NT2/D1 (cell line): ENCODE data around the gene DCBLD2.

Source experiments
- SUZ12 ChIP-seq: IDR thresholded peaks from 2 replicates; pipeline ENCODE4 v1.6.1; 2011; ENCODE audit not compliant: insufficient read length, insufficient read depth; ENCODE audit errors: extremely low read depth
- YY1 ChIP-seq: IDR thresholded peaks from 2 replicates; pipeline ENCODE4 v1.6.1; 2011; ENCODE audit not compliant: insufficient read length, insufficient read depth
- ZNF274 ChIP-seq: IDR thresholded peaks from 2 replicates; pipeline ENCODE4 v1.6.1; 2011; ENCODE audit warnings: mild to moderate bottlenecking, low read depth, low read length

- TF ChIP-seq ZNF274 (no peak), YY1 (no peak), SUZ12 (no peak)
Measured at GRCh38 chr3:98780343-98780742, 121.2 kb downstream of the DCBLD2 start.
